Left lung (tissue), 10 donors: ENCODE data around the gene IL34. TPM values are rescaled to one million over a fixed set of nuclear protein-coding genes. Genes with fewer than 3 reads are reported as not detected.

ENCODE experiments used
- ATAC-seq: fragments of 200-7000 bp; cut with Tn5 transposase; one replicate; pipeline ENCODE4 v1.9.1; 2020; ENCODE audit warnings: moderate library complexity
- DNase-seq, 4 donors: peaks; one replicate each; pipeline ENCODE4 v3.0.0-alpha.2; 2013 to 2020
- H3K27ac ChIP-seq, 2 donors: fragments of 200-600 bp; sonication (generic) in 1 of 2; one replicate each; pipeline versions ENCODE4 v1.5.0 to v1.8.0; 2020 to 2021
- H3K27me3 ChIP-seq, 2 donors: fragments of 200-600 bp; sonication (generic) in 1 of 2; one replicate each; pipeline versions ENCODE4 v1.5.0 to v1.8.0; 2020 to 2021
- H3K36me3 ChIP-seq, 2 donors: fragments of 200-600 bp; sonication (generic) in 1 of 2; one replicate each; pipeline versions ENCODE4 v1.5.0 to v1.8.0; 2020 to 2021
- H3K4me1 ChIP-seq, 2 donors: fragments of 200-600 bp; one replicate each; pipeline ENCODE4 v1.8.0; 2021
- H3K4me3 ChIP-seq, 2 donors: fragments of 200-600 bp; sonication (generic) in 1 of 2; one replicate each; pipeline versions ENCODE4 v1.5.0 to v1.8.0; 2020 to 2021; ENCODE audit warnings: mild to moderate bottlenecking in 1 of 2
- H3K9me3 ChIP-seq, 2 donors: fragments of 200-600 bp; sonication (generic) in 1 of 2; one replicate each; pipeline versions ENCODE4 v1.5.0 to v1.8.0; 2020 to 2021
- CTCF ChIP-seq, 2 donors: fragments of 200-600 bp; sonication (generic) in 1 of 2; IDR thresholded peaks; one replicate each; pipeline versions ENCODE4 v1.5.0 to v1.8.0; 2021; ENCODE audit warnings: antibody characterized with exemption in 2 of 2
- intact Hi-C, 2 donors: fragments of 100-400 bp; cut with DNase I; formaldehyde crosslinking; loops; one replicate each; pipeline versions ENCODE4 v1.11.2 to v1.14.2; 2022
- polyA plus RNA-seq, 6 donors: library from polyadenylated mRNA; unstranded; fragments of 120-200 nt; gene quantifications; one replicate each; pipeline ENCODE4 v1.2.1, GENCODE V29; 2013; ENCODE audit not compliant: insufficient read length in 6 of 6
- total RNA-seq, 2 donors: library from RNA; stranded (reverse); fragmentation: NEBNext Ultra II Directional; extraction: Animal tissue kit (Norgen Biotek cat#: 25700); gene quantifications; one replicate each; pipeline ENCODE4 v1.2.1, GENCODE V29; 2021
- donor health status: DM: no; HTN: yes; CAD: no.
- donor health status: DM: no; HTN: no; CAD: no.

IL34 gene
- total and polyA plus RNA-seq, 8 donors: 0.24 to 4.1 (median 0.45) TPM

GRCh38 chr16:70644763-70645597, 1.4 kb upstream of the IL34 start:
- no peak for DNase-seq
- Histone ChIP-seq H3K9me3 (no peaks in the 10 kb centered on the region), H3K27ac (no peak overlapping the region), H3K4me3 (no peak overlapping the region), H3K27me3 (no peaks in the 10 kb centered on the region), H3K4me1 (no peaks in the 10 kb centered on the region), H3K36me3 (no peaks in the 10 kb centered on the region)
- intact Hi-C loops: no loop called here
- no peak for ATAC-seq
- no peak for TF ChIP-seq CTCF (IDR thresholded peaks at IDR 0.05)

GRCh38 chr16:70647441-70648359, 1.3 kb downstream of the IL34 start:
- ATAC-seq (no peak), DNase-seq (no peak)
- Histone ChIP-seq H3K9me3 (no peaks in the 10 kb centered on the region), H3K36me3 (no peaks in the 10 kb centered on the region), H3K4me3 (no peak overlapping the region), H3K27me3 (no peaks in the 10 kb centered on the region), H3K4me1 (no peaks in the 10 kb centered on the region), H3K27ac (no peak overlapping the region)
- TF ChIP-seq CTCF (IDR thresholded peaks at IDR 0.05): no peak
- intact Hi-C loops: no loop called here

GRCh38 chr16:70648606-70649005, 2.2 kb downstream of the IL34 start:
- no peak for ATAC-seq
- Histone ChIP-seq H3K9me3 (no peaks in the 10 kb centered on the region), H3K36me3 (no peaks in the 10 kb centered on the region), H3K4me3 (no peak overlapping the region), H3K27me3 (no peaks in the 10 kb centered on the region), H3K27ac (no peak overlapping the region), H3K4me1 (no peaks in the 10 kb centered on the region)
- TF ChIP-seq CTCF (IDR thresholded peaks at IDR 0.05): no peak
- DNase-seq: no peak
- intact Hi-C loops: no loop called here

GRCh38 chr16:70649300-70649699, 2.9 kb downstream of the IL34 start:
- H3K27me3 ChIP-seq: no peaks in the 10 kb centered on the region
- DNase-seq (no peak), ATAC-seq (no peak)
- no peak overlapping the region for H3K27ac ChIP-seq
- no peaks in the 10 kb centered on the region for H3K9me3 ChIP-seq
- TF ChIP-seq CTCF (IDR thresholded peaks at IDR 0.05): no peak
- no peak overlapping the region for H3K4me3 ChIP-seq
- intact Hi-C loops: no loop called here
- peaks cover 0 to 3% of the 10 kb centered on the region in 2 donors for H3K4me1 ChIP-seq
- no peaks in the 10 kb centered on the region for H3K36me3 ChIP-seq

GRCh38 chr16:70650216-70650615, 3.9 kb downstream of the IL34 start:
- intact Hi-C loops: loop anchor here in 1 of 2 donors (5.0 to 10.0 kb wide), 2 partner anchors 123 to 285 kb away; no protein-coding TSS in a partner anchor

More at GRCh38 chr16:70650216-70650615, 3.9 kb downstream of the IL34 start:
- no peak overlapping the region for H3K27ac ChIP-seq
- no peak for TF ChIP-seq CTCF (IDR thresholded peaks at IDR 0.05)
- no peak overlapping the region for H3K4me3 ChIP-seq
- H3K4me1 ChIP-seq: peaks cover 0 to 3% of the 10 kb centered on the region in 2 donors
- H3K27me3 ChIP-seq: no peaks in the 10 kb centered on the region
- no peaks in the 10 kb centered on the region for H3K36me3 ChIP-seq
- ATAC-seq: no peak
- no peak for DNase-seq
- no peaks in the 10 kb centered on the region for H3K9me3 ChIP-seq
